GM13976 (cell line): Measurements from ENCODE around the gene ZNF207.

ENCODE experiments used
- DNase-seq: peaks from one replicate; pipeline ENCODE4 v3.0.0; 2012; ENCODE audit warnings: low spot score
- CTCF ChIP-seq: IDR thresholded peaks from 2 replicates; pipeline ENCODE4 v1.5.1; 2012; ENCODE audit warnings: borderline replicate concordance, mild to moderate bottlenecking; ENCODE audit not compliant: insufficient read depth; ENCODE audit errors: extremely low read depth, missing control alignments, control extremely low read depth
- in situ Hi-C: fragments of 300-500 bp; cut with MboI; formaldehyde crosslinking; loops from one replicate; pipeline ENCODE4 v1.12.0; 2022; ENCODE audit warnings: low sequenced_read_pairs, mixed read lengths, inconsistent platforms; ENCODE audit not compliant: unreplicated experiment

ZNF207 gene

GRCh38 chr17:32426894-32427293 is 76.9 kb downstream of the ZNF207 start:
- DNase-seq: no peak
- in situ Hi-C loops: no loop called here
- no peak for TF ChIP-seq CTCF

- DNase-seq: no peak
- no peak for TF ChIP-seq CTCF
- in situ Hi-C loops: no loop called here
Measured at GRCh38 chr17:32429598-32429997, 79.6 kb downstream of the ZNF207 start.
